ENCODE data around the gene HM13.
"Not testable (repeated sequence)": the region's sequence is repeated elsewhere in the genome, so short reads cannot be mapped to it uniquely, and the experiment has no call there.

DNA sequence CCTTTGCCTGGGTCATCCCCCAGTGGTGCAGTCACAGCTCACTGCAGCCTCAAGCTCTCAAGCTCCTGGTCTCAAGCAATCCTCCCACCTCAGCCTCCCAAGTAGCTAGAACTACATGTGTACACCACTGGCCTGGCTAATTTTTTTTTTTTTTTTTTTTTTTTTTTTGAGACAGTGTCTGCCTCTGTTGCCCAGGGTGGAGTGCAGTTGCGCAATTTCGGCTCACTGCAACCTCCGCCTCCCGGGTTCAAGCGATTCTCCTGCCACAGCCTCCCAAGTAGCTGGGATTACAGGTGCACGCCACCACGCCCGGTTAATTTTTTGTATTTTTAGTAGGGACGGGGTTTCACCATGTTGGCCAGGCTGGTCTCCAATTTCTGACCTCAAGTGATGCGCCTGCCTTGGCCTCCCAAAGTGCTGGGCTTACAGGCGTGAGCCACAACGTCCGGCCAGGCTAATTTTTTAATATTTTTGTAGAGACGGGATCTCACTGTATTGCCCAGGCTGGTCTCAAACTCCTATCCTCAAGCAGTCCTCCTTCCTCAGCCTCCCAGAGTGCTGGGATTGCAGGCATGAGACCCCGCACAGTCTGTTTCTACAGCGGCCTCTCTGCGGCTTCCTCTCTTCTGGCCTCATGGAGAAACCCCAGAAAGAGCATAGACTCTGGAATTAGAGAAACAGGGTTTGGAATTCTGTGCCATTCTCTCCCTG is 65.9 kb downstream of the HM13 start:
- TF ChIP-seq, protein P1, sequence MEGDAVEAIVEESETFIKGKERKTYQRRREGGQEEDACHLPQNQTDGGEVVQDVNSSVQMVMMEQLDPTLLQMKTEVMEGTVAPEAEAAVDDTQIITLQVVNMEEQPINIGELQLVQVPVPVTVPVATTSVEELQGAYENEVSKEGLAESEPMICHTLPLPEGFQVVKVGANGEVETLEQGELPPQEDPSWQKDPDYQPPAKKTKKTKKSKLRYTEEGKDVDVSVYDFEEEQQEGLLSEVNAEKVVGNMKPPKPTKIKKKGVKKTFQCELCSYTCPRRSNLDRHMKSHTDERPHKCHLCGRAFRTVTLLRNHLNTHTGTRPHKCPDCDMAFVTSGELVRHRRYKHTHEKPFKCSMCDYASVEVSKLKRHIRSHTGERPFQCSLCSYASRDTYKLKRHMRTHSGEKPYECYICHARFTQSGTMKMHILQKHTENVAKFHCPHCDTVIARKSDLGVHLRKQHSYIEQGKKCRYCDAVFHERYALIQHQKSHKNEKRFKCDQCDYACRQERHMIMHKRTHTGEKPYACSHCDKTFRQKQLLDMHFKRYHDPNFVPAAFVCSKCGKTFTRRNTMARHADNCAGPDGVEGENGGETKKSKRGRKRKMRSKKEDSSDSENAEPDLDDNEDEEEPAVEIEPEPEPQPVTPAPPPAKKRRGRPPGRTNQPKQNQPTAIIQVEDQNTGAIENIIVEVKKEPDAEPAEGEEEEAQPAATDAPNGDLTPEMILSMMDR (conservative IDR thresholded peaks at IDR 0.05; ENCODE audit: low read length) = not testable (repeated sequence)
- TF ChIP-seq EZH2phosphoT487 (IDR thresholded peaks at IDR 0.05; ENCODE audit: borderline replicate concordance) = not testable (repeated sequence)

Measured in Loucy (cell line).